H1 (cell line): ENCODE measurements around the gene CYP11A1. TPM values are rescaled to one million over a fixed set of nuclear protein-coding genes. Genes with fewer than 3 reads are reported as not detected.

Source experiments
- CTCF ChIA-PET: fragments of 300-600 bp; sonication (Branson Sonifier 250); formaldehyde crosslinking; loops from one replicate; lab custom pipeline; 2021; ENCODE audit not compliant: partially characterized antibody; lab: Charles Lee
- POLR2A ChIA-PET: fragments of 300-600 bp; sonication (Branson Sonifier 250); formaldehyde crosslinking; loops from one replicate; lab custom pipeline; 2021; ENCODE audit warnings: inconsistent platforms; ENCODE audit not compliant: partially characterized antibody; lab: Charles Lee
- DNase-seq, 2 experiments: peaks; one replicate each; pipeline versions ENCODE4 v3.0.0 to v3.0.0-alpha.2; 2010 to 2022; ENCODE audit warnings: low spot score in 2 of 2, low read depth in 1 of 2, mixed read lengths in 1 of 2
- FAIRE-seq: peaks from 2 replicates; lab custom pipeline; 2011; peaks lifted over from hg19 to GRCh38; lab: Jason Lieb, UNC
- H2AFZ ChIP-seq: 2 replicates; pipeline ENCODE4 v1.8.1; 2012; ENCODE audit warnings: low read length, inconsistent platforms
- H2AK5ac ChIP-seq: 2 replicates; pipeline ENCODE4 v1.6.1; 2013; ENCODE audit warnings: low read depth, low read length
- H2BK120ac ChIP-seq: replicated peaks from 2 replicates; pipeline ENCODE3; 2013; ENCODE audit warnings: low read depth, low read length, inconsistent platforms
- H2BK12ac ChIP-seq: 2 replicates; pipeline ENCODE4 v1.6.1; 2013; ENCODE audit warnings: low read depth, low read length
- H2BK15ac ChIP-seq: 2 replicates; pipeline ENCODE4 v1.6.1; 2013; ENCODE audit warnings: low read length
- H2BK20ac ChIP-seq: 2 replicates; pipeline ENCODE4 v1.6.1; 2013; ENCODE audit warnings: low read length
- H2BK5ac ChIP-seq: 2 replicates; pipeline ENCODE4 v1.6.1; 2013; ENCODE audit warnings: low read depth, low read length
- H3K14ac ChIP-seq: 2 replicates; pipeline ENCODE4 v1.6.1; 2013; ENCODE audit warnings: inconsistent platforms; ENCODE audit not compliant: insufficient read length
- H3K18ac ChIP-seq: 2 replicates; pipeline ENCODE4 v1.6.1; 2013; ENCODE audit warnings: low read length; ENCODE audit errors: extremely low read depth
- H3K23ac ChIP-seq: 2 replicates; pipeline ENCODE4 v1.6.1; 2013; ENCODE audit warnings: inconsistent platforms; ENCODE audit not compliant: insufficient read length
- H3K23me2 ChIP-seq: 2 replicates; pipeline ENCODE4 v1.6.1; 2013; ENCODE audit warnings: low read depth, low read length
- H3K27ac ChIP-seq: 2 replicates; pipeline ENCODE4 v1.6.1; 2011; ENCODE audit warnings: low read depth, low read length, inconsistent platforms
- H3K27me3 ChIP-seq, 4 experiments: replicated peaks in 1 of 4; 1 replicate in 1 of 4; 2 replicates in 3 of 4; pipeline versions ENCODE4 v1.6.1 to v1.8.1; 2011 to 2013; ENCODE audit warnings: low read length in 3 of 4, mild to moderate bottlenecking in 3 of 4, inconsistent platforms in 2 of 4, mixed read lengths in 2 of 4, moderate library complexity in 1 of 4; ENCODE audit not compliant: control insufficient read depth in 3 of 4, insufficient read depth in 3 of 4; ENCODE audit errors: extremely low read depth in 1 of 4
- H3K36me3 ChIP-seq, 4 experiments: 2 replicates each; pipeline versions ENCODE4 v1.6.1 to v1.8.1; 2011 to 2013; ENCODE audit warnings: mild to moderate bottlenecking in 4 of 4, low read length in 3 of 4, moderate library complexity in 2 of 4, control low read depth in 1 of 4, inconsistent platforms in 1 of 4; ENCODE audit not compliant: insufficient read depth in 4 of 4, control insufficient read depth in 2 of 4
- H3K4ac ChIP-seq: replicated peaks from 2 replicates; pipeline ENCODE3; 2013; ENCODE audit warnings: low read length, low read depth, mixed read lengths, inconsistent platforms; ENCODE audit not compliant: insufficient read length
- H3K4me1 ChIP-seq, 4 experiments: replicated peaks in 1 of 4; 1 replicate in 1 of 4; 2 replicates in 3 of 4; pipeline versions ENCODE4 v1.6.1 to v1.8.1; 2011 to 2013; ENCODE audit warnings: low read length in 3 of 4, inconsistent platforms in 2 of 4, mixed read lengths in 1 of 4; ENCODE audit not compliant: insufficient read depth in 4 of 4, control insufficient read depth in 3 of 4
- H3K4me2 ChIP-seq, 2 experiments: 2 replicates each; pipeline versions ENCODE4 v1.6.1 to v1.8.1; 2011 to 2013; ENCODE audit warnings: low read depth in 2 of 2, low read length in 2 of 2, control low read depth in 1 of 2, inconsistent platforms in 1 of 2, mild to moderate bottlenecking in 1 of 2; ENCODE audit not compliant: insufficient read depth in 1 of 2
- H3K4me3 ChIP-seq, 4 experiments: fragments of 200-600, 300-600 bp in 1 of 4; sonication (generic), shearing (Covaris generic), sonication (Bioruptor Twin) in 1 of 4; 2 replicates each; pipeline versions ENCODE4 v1.5.1 to v1.8.1; 2011 to 2016; ENCODE audit warnings: low read length in 4 of 4, low read depth in 3 of 4, control low read depth in 2 of 4, inconsistent platforms in 2 of 4, mild to moderate bottlenecking in 2 of 4, mixed read lengths in 1 of 4, moderate library complexity in 1 of 4; ENCODE audit not compliant: insufficient read depth in 2 of 4; ENCODE audit errors: extremely low read depth in 1 of 4
- H3K56ac ChIP-seq: replicated peaks from 2 replicates; pipeline ENCODE3; 2013; ENCODE audit warnings: low read depth, mild to moderate bottlenecking, mixed read lengths, low read length, inconsistent platforms; ENCODE audit not compliant: insufficient read length
- H3K79me1 ChIP-seq: 2 replicates; pipeline ENCODE4 v1.6.1; 2013; ENCODE audit warnings: low read depth, low read length, control low read depth
- H3K79me2 ChIP-seq, 2 experiments: 2 replicates each; pipeline versions ENCODE4 v1.6.1 to v1.8.1; 2012 to 2013; ENCODE audit warnings: low read length in 2 of 2, mild to moderate bottlenecking in 2 of 2, inconsistent platforms in 1 of 2; ENCODE audit not compliant: insufficient read depth in 2 of 2, control insufficient read depth in 1 of 2
- H3K9ac ChIP-seq, 4 experiments: replicated peaks in 1 of 4; 1 replicate in 1 of 4; 2 replicates in 3 of 4; pipeline versions ENCODE4 v1.6.1 to v1.8.1; 2011 to 2013; ENCODE audit warnings: low read depth in 3 of 4, low read length in 3 of 4, control low read depth in 2 of 4, mild to moderate bottlenecking in 2 of 4, moderate library complexity in 2 of 4, inconsistent platforms in 1 of 4; ENCODE audit errors: extremely low read depth in 1 of 4
- H3K9me3 ChIP-seq, 2 experiments: 2 replicates each; pipeline versions ENCODE4 v1.6.1 to v1.8.1; 2012 to 2013; ENCODE audit warnings: mild to moderate bottlenecking in 2 of 2, moderate library complexity in 2 of 2, control low read depth in 1 of 2, inconsistent platforms in 1 of 2, low read depth in 1 of 2, low read length in 1 of 2, mixed read lengths in 1 of 2; ENCODE audit not compliant: insufficient read depth in 2 of 2
- H4K20me1 ChIP-seq, 2 experiments: replicated peaks in 1 of 2; 2 replicates each; pipeline versions ENCODE3 to v1.8.1; 2011 to 2013; ENCODE audit warnings: inconsistent platforms in 2 of 2, low read length in 2 of 2, mild to moderate bottlenecking in 1 of 2; ENCODE audit not compliant: insufficient read depth in 2 of 2, control insufficient read depth in 1 of 2
- H4K5ac ChIP-seq: 2 replicates; pipeline ENCODE4 v1.6.1; 2013; ENCODE audit warnings: low read length, low read depth, mixed read lengths, inconsistent platforms; ENCODE audit not compliant: insufficient read length
- H4K8ac ChIP-seq: 2 replicates; pipeline ENCODE4 v1.8.0; 2013; ENCODE audit warnings: mild to moderate bottlenecking, moderate library complexity, low read length, inconsistent platforms; ENCODE audit not compliant: insufficient read depth; ENCODE audit errors: extremely low read depth
- H4K91ac ChIP-seq: replicated peaks from 2 replicates; pipeline ENCODE3; 2013; ENCODE audit warnings: low read length, mixed read lengths, inconsistent platforms; ENCODE audit not compliant: insufficient read length
- BACH1 ChIP-seq: IDR thresholded peaks from 2 replicates; pipeline ENCODE4 v1.6.1; 2012; ENCODE audit warnings: low read length, improper control_type of control experiment
- EZH2 ChIP-seq: fragments of 200-600 bp; sonication (generic); IDR thresholded peaks from 2 replicates; pipeline ENCODE4 v1.7.1; 2012; ENCODE audit warnings: low read depth, mild to moderate bottlenecking, moderate library complexity, low read length, inconsistent platforms; ENCODE audit not compliant: severe bottlenecking
- FOSL1 ChIP-seq: IDR thresholded peaks from 2 replicates; pipeline ENCODE4 v1.6.1; 2011; ENCODE audit warnings: mild to moderate bottlenecking, low read depth, low read length, moderate library complexity; ENCODE audit not compliant: insufficient read depth
- KDM4A ChIP-seq: IDR thresholded peaks from one replicate; pipeline ENCODE4 v1.7.1; 2012; ENCODE audit warnings: low read depth, mild to moderate bottlenecking, moderate library complexity, low read length, inconsistent platforms; ENCODE audit not compliant: severe bottlenecking
- RNF2 ChIP-seq: fragments of 200-900, 300-1000 bp; sonication (generic); IDR thresholded peaks from 2 replicates; pipeline ENCODE4 v1.7.1; 2016; ENCODE audit warnings: borderline replicate concordance, low read depth, mild to moderate bottlenecking, antibody characterized with exemption, low read length; ENCODE audit not compliant: poor library complexity, severe bottlenecking; ENCODE audit errors: missing control alignments
- SP4 ChIP-seq: IDR thresholded peaks from 2 replicates; pipeline ENCODE4 v1.6.1; 2012; ENCODE audit warnings: low read length, inconsistent platforms
- TBP ChIP-seq: IDR thresholded peaks from 2 replicates; pipeline ENCODE4 v1.6.1; 2011; ENCODE audit warnings: low read depth, low read length, improper control_type of control experiment
- WGBS, 2 experiments: shearing (Covaris generic) in 1 of 2; methylation state at CpG; one replicate each; pipeline versions ENCODE4 v1.1.6 to v1.1.7; 2013 to 2015; ENCODE audit warnings: low lambda C conversion rate in 2 of 2, mixed read lengths in 2 of 2, inconsistent platforms in 1 of 2, low coverage in 1 of 2, missing lambda C conversion rate in 1 of 2; ENCODE audit not compliant: insufficient replicate concordance in 2 of 2, insufficient coverage in 1 of 2, insufficient read length in 1 of 2; ENCODE audit errors: extremely low coverage in 1 of 2, missing lambda C conversion rate in 1 of 2; 5-methylcytosine and 5-hydroxymethylcytosine counted together
- polyA plus RNA-seq, 7 experiments: library from polyadenylated mRNA; depleted of rRNA in 3 of 7; stranded (reverse) in 5 of 7; unstranded in 2 of 7; fragments of >200 nt in 5 of 7; fragments of 200-250 nt in 2 of 7; gene quantifications; 1 replicate in 5 of 7; 2 replicates in 1 of 7; 4 replicates in 1 of 7; pipeline versions ENCODE4 v1.2.1 to v1.2.3, GENCODE V29; 2011 to 2013; ENCODE audit warnings: missing spikeins in 2 of 7, mixed read lengths in 2 of 7
- total RNA-seq: library from RNA; stranded (reverse); fragmentation: NEBNext Ultra II Directional; extraction: Animal tissue kit (Norgen Biotek cat#: 25700); gene quantifications from 2 replicates; pipeline ENCODE4 v1.2.1, GENCODE V29; 2021

Gene CYP11A1
- total and polyA plus RNA-seq, 2 of the 8 experiments (the other 6 are each of a cell fraction or from before 2014, with no cell fraction given), result 1.9 to 7.2 TPM

DNA sequence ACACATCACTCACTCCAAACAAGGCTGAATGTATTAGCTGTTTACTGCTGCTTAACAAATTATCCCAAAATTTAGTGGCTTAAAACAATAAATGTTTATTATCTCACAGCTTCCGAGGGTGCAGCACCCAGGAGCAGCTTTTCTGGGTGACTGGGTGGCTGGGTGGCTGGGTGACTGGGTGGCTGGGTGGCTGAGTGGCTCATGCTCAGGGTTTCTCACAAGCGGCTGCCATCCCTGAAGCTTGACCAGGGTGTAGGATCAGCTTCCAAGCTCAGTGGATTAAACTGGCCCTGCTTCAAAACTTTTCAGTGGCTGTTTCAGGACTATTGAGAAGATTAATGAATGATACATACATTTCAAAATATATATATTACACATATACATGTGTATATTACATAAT, 2.3 kb upstream of the CYP11A1 start:
- Histone ChIP-seq H2AFZ (no peak overlapping the region), H2BK5ac (no peak overlapping the region), H3K4me3 (no peak overlapping the region), H2BK15ac (no peak overlapping the region), H3K27me3 (peaks cover 0 to 14% (median 7%) of the 10 kb centered on the region in 4 experiments; a peak in 5 of 7 replicates), H3K18ac (no peak overlapping the region), H3K23ac (no peak overlapping the region), H3K56ac (no peak overlapping the region), H4K91ac (no peak overlapping the region), H3K14ac (no peak overlapping the region), H2BK12ac (no peak overlapping the region), H4K8ac (no peak overlapping the region), H3K79me2 (no peaks in the 10 kb centered on the region), H3K9me3 (no peaks in the 10 kb centered on the region), H2BK20ac (no peak overlapping the region), H3K23me2 (peaks cover 12% of the 10 kb centered on the region; the same call in 1 of the 2 replicates), H3K4ac (no peak overlapping the region), H4K5ac (no peak overlapping the region), H4K20me1 (no peaks in the 10 kb centered on the region), H3K4me1 (peaks cover 7 to 12% (median 10%) of the 10 kb centered on the region in 4 experiments), H3K79me1 (no peaks in the 10 kb centered on the region), H3K4me2 (no peak overlapping the region), H3K36me3 (no peaks in the 10 kb centered on the region), H2BK120ac (no peak overlapping the region), H3K27ac (no peak overlapping the region), H3K9ac (no peak overlapping the region), H2AK5ac (no peak overlapping the region)
- TF ChIP-seq SP4, result no peak
- TF ChIP-seq FOSL1, result no peak
- no peak for TF ChIP-seq KDM4A
- no peak for TF ChIP-seq RNF2
- TF ChIP-seq TBP, result no peak
- no peak for TF ChIP-seq EZH2
- TF ChIP-seq BACH1, result no peak
- DNase-seq (no peak), FAIRE-seq (no peak)
- WGBS, 2 experiments, result 80% methylated on average over 2 of the region's 2 CpGs; no CpG with 5 or more reads in 1 of the 2 experiments
- ChIA-PET POLR2A (interaction anchor here (1.7 kb wide), 1 partner anchor 91 kb away, joined by 5 read pairs; the partner anchor contains the start of gene UBL7), CTCF (interaction anchor here (0.6 to 36.8 kb wide), 7 partner anchors 9 to 672 kb away, joined by 3 to 1311 read pairs (median 3); partner anchors contain the start of gene SEMA7A)
